IMR-90 (cell line): Measurements from ENCODE around the gene MPC1. TPM values are rescaled to one million over a fixed set of nuclear protein-coding genes. Genes with fewer than 3 reads are reported as not detected.

ENCODE experiments used
- ATAC-seq: fragments of 200-7000 bp; cut with Tn5 transposase; 2 replicates; pipeline ENCODE4 v1.9.1; 2020; ENCODE audit warnings: low read depth, mild to moderate bottlenecking, moderate library complexity
- BruUV-seq: library from RNA; stranded (reverse); fragments of 400-500 nt; replicated peaks from 2 replicates; lab custom pipeline; 2021; lab: Mats Ljungman, UMichigan
- CTCF ChIA-PET: fragments of 300-600 bp; formaldehyde crosslinking; extraction: SDS; loops from one replicate; lab custom pipeline; 2021; ENCODE audit warnings: antibody characterized with exemption; lab: Yijun Ruan, JAX
- POLR2A ChIA-PET: fragments of 300-600 bp; sonication (Branson Sonifier 250); formaldehyde crosslinking; loops from one replicate; lab custom pipeline; 2022; ENCODE audit warnings: antibody characterized with exemption; ENCODE audit not compliant: unreplicated experiment; lab: Charles Lee
- DNase-seq: peaks from one replicate; pipeline ENCODE4 v3.0.0; 2013
- H2AFZ ChIP-seq: replicated peaks from 2 replicates; pipeline ENCODE3; 2013; ENCODE audit warnings: low read length, mild to moderate bottlenecking; ENCODE audit not compliant: poor library complexity
- H2AK5ac ChIP-seq: 2 replicates; pipeline ENCODE4 v1.6.1; 2013; ENCODE audit warnings: low read depth, low read length, inconsistent platforms
- H2AK9ac ChIP-seq: replicated peaks from 2 replicates; pipeline ENCODE3; 2013; ENCODE audit warnings: mild to moderate bottlenecking, low read depth, low read length, moderate library complexity; ENCODE audit not compliant: poor library complexity
- H2BK120ac ChIP-seq: 2 replicates; pipeline ENCODE4 v1.6.1; 2013; ENCODE audit warnings: low read depth, low read length, inconsistent platforms
- H2BK15ac ChIP-seq: 3 replicates; pipeline ENCODE4 v1.6.1; 2013; ENCODE audit warnings: low read depth, low read length, inconsistent platforms
- H2BK20ac ChIP-seq: 2 replicates; pipeline ENCODE4 v1.6.1; 2013; ENCODE audit warnings: low read depth, mild to moderate bottlenecking, inconsistent platforms, low read length, moderate library complexity
- H2BK5ac ChIP-seq: 2 replicates; pipeline ENCODE4 v1.6.1; 2013; ENCODE audit warnings: mild to moderate bottlenecking, low read depth, low read length, inconsistent platforms; ENCODE audit not compliant: poor library complexity, severe bottlenecking
- H3K14ac ChIP-seq: replicated peaks from 2 replicates; pipeline ENCODE4 v1.6.1; 2013; ENCODE audit warnings: low read depth, low read length, inconsistent platforms
- H3K18ac ChIP-seq: 2 replicates; pipeline ENCODE4 v1.6.1; 2013; ENCODE audit warnings: low read depth, low read length, control low read depth
- H3K23ac ChIP-seq: 2 replicates; pipeline ENCODE4 v1.6.1; 2013; ENCODE audit warnings: low read depth, low read length, inconsistent platforms
- H3K27ac ChIP-seq: 2 replicates; pipeline ENCODE4 v1.5.1; 2013; ENCODE audit warnings: mild to moderate bottlenecking, control low read depth, low read length; ENCODE audit not compliant: insufficient read depth
- H3K27me3 ChIP-seq: 2 replicates; pipeline ENCODE4 v1.6.1; 2013; ENCODE audit warnings: low read length; ENCODE audit not compliant: control insufficient read depth, insufficient read depth
- H3K36me3 ChIP-seq: 2 replicates; pipeline ENCODE4 v1.6.1; 2013; ENCODE audit warnings: low read length, mixed read lengths; ENCODE audit not compliant: control insufficient read depth, insufficient read depth
- H3K4ac ChIP-seq: 2 replicates; pipeline ENCODE4 v1.6.1; 2013; ENCODE audit warnings: low read depth, low read length, inconsistent platforms
- H3K4me1 ChIP-seq: 2 replicates; pipeline ENCODE4 v1.6.1; 2013; ENCODE audit warnings: low read length, mixed read lengths; ENCODE audit not compliant: control insufficient read depth, insufficient read depth
- H3K4me2 ChIP-seq: 2 replicates; pipeline ENCODE4 v1.6.1; 2013; ENCODE audit warnings: low read depth, mild to moderate bottlenecking, control low read depth, low read length, moderate library complexity
- H3K4me3 ChIP-seq: 2 replicates; pipeline ENCODE4 v1.5.1; 2013; ENCODE audit warnings: low read depth, mild to moderate bottlenecking, control low read depth, low read length, moderate library complexity; ENCODE audit not compliant: insufficient read depth
- H3K56ac ChIP-seq: 2 replicates; pipeline ENCODE4 v1.6.1; 2013; ENCODE audit warnings: low read length, inconsistent platforms; ENCODE audit not compliant: insufficient read depth; ENCODE audit errors: extremely low read depth
- H3K79me1 ChIP-seq, 2 experiments: 2 replicates each; pipeline ENCODE4 v1.6.1; 2013; ENCODE audit warnings: low read length in 2 of 2, inconsistent platforms in 1 of 2, low read depth in 1 of 2
- H3K9ac ChIP-seq: 2 replicates; pipeline ENCODE4 v1.6.1; 2013; ENCODE audit warnings: low read depth, low read length, control low read depth
- H3K9me1 ChIP-seq: 2 replicates; pipeline ENCODE4 v1.6.1; 2013; ENCODE audit warnings: low read length, inconsistent platforms; ENCODE audit not compliant: insufficient read depth
- H3K9me3 ChIP-seq: 2 replicates; pipeline ENCODE4 v1.6.1; 2013; ENCODE audit warnings: low read length; ENCODE audit not compliant: control insufficient read depth, insufficient read depth
- H4K20me1 ChIP-seq: 2 replicates; pipeline ENCODE4 v1.6.1; 2013; ENCODE audit warnings: low read length, inconsistent platforms; ENCODE audit not compliant: insufficient read depth
- H4K5ac ChIP-seq: 2 replicates; pipeline ENCODE4 v1.6.1; 2013; ENCODE audit warnings: mild to moderate bottlenecking, low read depth, low read length, control low read depth
- H4K8ac ChIP-seq, 2 experiments: 2 replicates each; pipeline ENCODE4 v1.6.1; 2013; ENCODE audit warnings: low read depth in 2 of 2, low read length in 2 of 2, control low read depth in 1 of 2, inconsistent platforms in 1 of 2
- H4K91ac ChIP-seq: 2 replicates; pipeline ENCODE4 v1.6.1; 2013; ENCODE audit warnings: low read depth, low read length, inconsistent platforms; ENCODE audit not compliant: insufficient read depth
- CTCF ChIP-seq: conservative IDR thresholded peaks from 2 replicates; pipeline ENCODE4 v1.5.1; 2012; ENCODE audit warnings: mild to moderate bottlenecking, low read depth, low read length, improper control_type of control experiment
- MAZ ChIP-seq: IDR thresholded peaks from 2 replicates; pipeline ENCODE4 v1.6.1; 2012; ENCODE audit warnings: low read depth, mild to moderate bottlenecking, low read length, improper control_type of control experiment, moderate library complexity, borderline replicate concordance
- SMC3 ChIP-seq: fragments of 150-350 bp; IDR thresholded peaks from 2 replicates; pipeline ENCODE4 v1.6.1; 2016; ENCODE audit warnings: low read depth, mild to moderate bottlenecking, antibody characterized with exemption, low read length, moderate library complexity
- WGBS, 2 experiments: methylation state at CpG; one replicate each; pipeline versions ENCODE4 v1.1.5 to v1.1.7; 2013; ENCODE audit warnings: missing lambda C conversion rate in 2 of 2; ENCODE audit not compliant: insufficient read length in 1 of 2; ENCODE audit errors: extremely low coverage in 2 of 2; 5-methylcytosine and 5-hydroxymethylcytosine counted together
- dilution Hi-C: fragments of 300-500 bp; cut with HindIII; formaldehyde crosslinking; loops from one replicate; pipeline ENCODE4 v1.14.3; 2018; ENCODE audit warnings: low sequenced_read_pairs; ENCODE audit not compliant: unreplicated experiment
- in situ Hi-C: fragments of 300-500 bp; cut with MboI; formaldehyde crosslinking; loops from 3 replicates; pipeline ENCODE4 v1.14.3; 2019; ENCODE audit warnings: low sequenced_read_pairs, inconsistent platforms, mixed read lengths
- intact Hi-C: fragments of 100-400 bp; cut with micrococcal nuclease; formaldehyde crosslinking; loops from 2 replicates; pipeline ENCODE4 v1.10.0; 2022
- polyA plus RNA-seq, 3 experiments: library from polyadenylated mRNA; depleted of rRNA; stranded (reverse); fragments of >200 nt; gene quantifications; 2 replicates each; pipeline ENCODE4 v1.2.3, GENCODE V29; 2012; ENCODE audit warnings: low replicate concordance in 1 of 3
- total RNA-seq: library from RNA; depleted of rRNA; stranded (reverse); fragments of >200 nt; gene quantifications from 2 replicates; pipeline ENCODE4 v1.2.3, GENCODE V29; 2012

The MPC1 gene
- total and polyA plus RNA-seq, 2 of the 4 experiments (the other 2 are of a cell fraction) = 10.9 to 12.0 TPM

DNA sequence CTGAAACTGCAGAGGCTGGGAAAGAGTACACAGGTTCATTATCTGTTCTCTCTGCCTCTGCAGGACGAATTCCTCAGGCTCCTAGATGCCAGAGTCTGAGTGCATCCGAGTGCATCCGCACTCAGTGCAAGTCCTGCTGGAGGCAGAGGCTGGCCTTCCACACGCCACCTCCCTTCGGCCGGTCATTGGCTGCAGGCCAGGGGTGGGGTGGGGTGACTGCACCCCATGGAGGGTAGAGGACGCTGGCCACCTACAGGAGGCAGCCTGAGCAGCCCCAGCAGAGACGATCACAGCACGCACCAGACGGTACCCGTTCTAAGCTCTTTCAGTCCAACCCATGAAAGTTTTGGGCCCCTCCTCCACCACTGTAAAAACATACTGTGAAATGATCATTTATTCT is 52.1 kb downstream of the MPC1 start:
- H2BK120ac ChIP-seq = no peak overlapping the region
- BruUV-seq = no TSS peak
- CTCF ChIA-PET = interaction anchor here (1.4 kb wide), 1 partner anchor 47 kb away, joined by 4 read pairs; no protein-coding TSS in a partner anchor

More for the DNA sequence above, 52.1 kb downstream of the MPC1 start:
- TF ChIP-seq CTCF (peak; percentile 19; the same call in 1 of the 2 replicates), SMC3 (no peak), MAZ (0 out of 2 replicates have a peak, but pooled peaks have one; percentile 15)
- Histone ChIP-seq H4K8ac (0 out of 4 replicates have a peak overlapping the region, but pooled peaks of 1 of the 2 experiments have one; percentile 40), H3K23ac (no peak overlapping the region), H3K4me2 (peak overlapping the region; percentile 23; the same call in 1 of the 2 replicates), H3K4ac (no peak overlapping the region), H3K14ac (no peak overlapping the region), H3K9me3 (no peaks in the 10 kb centered on the region), H3K79me1 (peaks cover 39 to 69% of the 10 kb centered on the region in 2 experiments), H3K56ac (no peak overlapping the region), H2BK20ac (no peak overlapping the region), H3K9me1 (peaks cover 11% of the 10 kb centered on the region; the same call in 1 of the 2 replicates), H2AK9ac (no peak overlapping the region), H4K91ac (no peak overlapping the region), H3K27ac (no peak overlapping the region), H2AK5ac (no peak overlapping the region), H3K9ac (no peak overlapping the region), H3K4me3 (no peak overlapping the region), H2AFZ (peak overlapping the region; percentile 68), H3K27me3 (no peaks in the 10 kb centered on the region), H4K5ac (no peak overlapping the region), H4K20me1 (peaks cover 65% of the 10 kb centered on the region), H2BK5ac (no peak overlapping the region), H2BK15ac (no peak overlapping the region), H3K4me1 (peaks cover 11% of the 10 kb centered on the region; the same call in 1 of the 2 replicates), H3K36me3 (peaks cover 20% of the 10 kb centered on the region), H3K18ac (no peak overlapping the region)
- dilution Hi-C loops (no loop called here), in situ Hi-C loops (no loop called here), intact Hi-C loops (no loop called here)
- ATAC-seq = peak; percentile 86
- WGBS, 2 experiments = 40% methylated on average over 1 of the region's 11 CpGs; no CpG with 5 or more reads in 1 of the 2 experiments
- POLR2A ChIA-PET = no interaction called here
- peak; percentile 23 for DNase-seq
